Tibial nerve (tissue), 4 donors: ENCODE measurements around the gene SH3GL3. TPM values are rescaled to one million over a fixed set of nuclear protein-coding genes. Genes with fewer than 3 reads are reported as not detected.

Source experiments
- DNase-seq, 2 donors: peaks; one replicate each; pipeline ENCODE4 v3.0.0-alpha.2; 2019; ENCODE audit warnings: low spot score in 2 of 2
- H3K27ac ChIP-seq, 4 donors: fragments of 200-600 bp; sonication (generic) in 3 of 4; one replicate each; pipeline ENCODE4 v1.5.1; 2017 to 2019; ENCODE audit warnings: mild to moderate bottlenecking in 1 of 4
- H3K27me3 ChIP-seq, 2 donors: fragments of 200-600 bp; sonication (generic) in 1 of 2; one replicate each; pipeline versions ENCODE4 v1.5.1 to v1.6.0; 2017 to 2019
- H3K36me3 ChIP-seq, 3 donors: fragments of 200-600 bp; sonication (generic); one replicate each; pipeline ENCODE4 v1.5.1; 2018 to 2019
- H3K4me1 ChIP-seq, 4 donors: fragments of 200-600 bp; sonication (generic) in 3 of 4; one replicate each; pipeline ENCODE4 v1.5.1; 2017 to 2019
- H3K4me3 ChIP-seq, 4 donors: fragments of 200-600 bp; sonication (generic) in 3 of 4; one replicate each; pipeline ENCODE4 v1.5.1; 2017 to 2019; ENCODE audit warnings: mild to moderate bottlenecking in 1 of 4, moderate library complexity in 1 of 4
- H3K9me3 ChIP-seq, 4 donors: fragments of 200-600 bp; sonication (generic) in 3 of 4; one replicate each; pipeline ENCODE4 v1.5.1; 2017 to 2019
- EP300 ChIP-seq, 2 donors: sonication (generic); formaldehyde crosslinking; IDR thresholded peaks; one replicate each; pipeline ENCODE4 v1.6.1; 2017; ENCODE audit warnings: antibody characterized with exemption in 2 of 2, mild to moderate bottlenecking in 1 of 2
- POLR2A ChIP-seq, 2 donors: fragments of 450-650 bp; IDR thresholded peaks; one replicate each; pipeline ENCODE4 v1.6.1; 2017; ENCODE audit warnings: antibody characterized with exemption in 2 of 2, mild to moderate bottlenecking in 2 of 2, moderate library complexity in 2 of 2
- WGBS, 2 donors: methylation state at CpG; one replicate each; pipeline ENCODE4 v1.1.5; 2018; 5-methylcytosine and 5-hydroxymethylcytosine counted together
- total RNA-seq, 4 donors: library from RNA; depleted of rRNA; stranded (reverse); fragments of >200 nt; gene quantifications; one replicate each; pipeline ENCODE4 v1.1.0, GENCODE V29; 2016
- TF ChIP-seq, protein P1 (sequence below), 5 experiments: fragments of 200-600 bp in 3 of 5; fragments of 450-650 bp in 2 of 5; sonication (generic) in 3 of 5; IDR thresholded peaks; one replicate each; pipeline ENCODE4 v1.5.1; 2016 to 2019; ENCODE audit warnings: antibody characterized with exemption in 5 of 5, mild to moderate bottlenecking in 3 of 5, moderate library complexity in 2 of 5

SH3GL3 gene
- total RNA-seq, 4 donors from 2014 or later: 1.5 to 3.7 (median 3.1) TPM; not detected in 1

DNA sequence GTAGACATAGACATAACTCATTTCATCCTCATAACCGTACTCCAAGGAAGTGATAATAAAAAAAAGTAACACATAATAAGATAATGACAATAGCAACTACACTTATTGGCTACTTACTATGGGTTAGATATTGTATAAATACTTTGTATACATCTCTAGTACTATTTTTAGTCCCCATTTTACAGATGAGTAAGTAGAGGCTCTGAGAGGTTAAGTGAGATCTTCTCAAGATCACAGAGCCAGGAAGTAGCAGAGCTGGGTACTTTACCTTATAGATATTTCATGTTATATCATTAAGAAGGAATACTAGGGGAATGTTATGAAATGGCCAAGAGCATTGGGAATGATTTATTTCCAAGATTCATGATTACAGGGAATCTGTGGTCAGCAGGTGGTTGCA lies 157.4 kb downstream of the SH3GL3 start:
- no peaks in the 10 kb centered on the region for H3K27me3 ChIP-seq
- DNase-seq: no peak
- peaks cover 0 to 12% (median 2%) of the 10 kb centered on the region in 4 donors for H3K9me3 ChIP-seq
- H3K36me3 ChIP-seq: no peaks in the 10 kb centered on the region
- H3K27ac ChIP-seq: peak overlapping the region in 1 of 4 donors; percentile 44
- peaks cover 0 to 12% (median 0%) of the 10 kb centered on the region in 4 donors for H3K4me1 ChIP-seq
- no peak for TF ChIP-seq POLR2A (IDR thresholded peaks at IDR 0.05)
- no peak for TF ChIP-seq EP300 (IDR thresholded peaks at IDR 0.05)
- TF ChIP-seq, protein P1, sequence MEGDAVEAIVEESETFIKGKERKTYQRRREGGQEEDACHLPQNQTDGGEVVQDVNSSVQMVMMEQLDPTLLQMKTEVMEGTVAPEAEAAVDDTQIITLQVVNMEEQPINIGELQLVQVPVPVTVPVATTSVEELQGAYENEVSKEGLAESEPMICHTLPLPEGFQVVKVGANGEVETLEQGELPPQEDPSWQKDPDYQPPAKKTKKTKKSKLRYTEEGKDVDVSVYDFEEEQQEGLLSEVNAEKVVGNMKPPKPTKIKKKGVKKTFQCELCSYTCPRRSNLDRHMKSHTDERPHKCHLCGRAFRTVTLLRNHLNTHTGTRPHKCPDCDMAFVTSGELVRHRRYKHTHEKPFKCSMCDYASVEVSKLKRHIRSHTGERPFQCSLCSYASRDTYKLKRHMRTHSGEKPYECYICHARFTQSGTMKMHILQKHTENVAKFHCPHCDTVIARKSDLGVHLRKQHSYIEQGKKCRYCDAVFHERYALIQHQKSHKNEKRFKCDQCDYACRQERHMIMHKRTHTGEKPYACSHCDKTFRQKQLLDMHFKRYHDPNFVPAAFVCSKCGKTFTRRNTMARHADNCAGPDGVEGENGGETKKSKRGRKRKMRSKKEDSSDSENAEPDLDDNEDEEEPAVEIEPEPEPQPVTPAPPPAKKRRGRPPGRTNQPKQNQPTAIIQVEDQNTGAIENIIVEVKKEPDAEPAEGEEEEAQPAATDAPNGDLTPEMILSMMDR (IDR thresholded peaks at IDR 0.05): no peak
- H3K4me3 ChIP-seq: no peak overlapping the region
- 91 to 95% methylated on average over 1 of the region's 1 CpG for WGBS, 2 donors

DNA sequence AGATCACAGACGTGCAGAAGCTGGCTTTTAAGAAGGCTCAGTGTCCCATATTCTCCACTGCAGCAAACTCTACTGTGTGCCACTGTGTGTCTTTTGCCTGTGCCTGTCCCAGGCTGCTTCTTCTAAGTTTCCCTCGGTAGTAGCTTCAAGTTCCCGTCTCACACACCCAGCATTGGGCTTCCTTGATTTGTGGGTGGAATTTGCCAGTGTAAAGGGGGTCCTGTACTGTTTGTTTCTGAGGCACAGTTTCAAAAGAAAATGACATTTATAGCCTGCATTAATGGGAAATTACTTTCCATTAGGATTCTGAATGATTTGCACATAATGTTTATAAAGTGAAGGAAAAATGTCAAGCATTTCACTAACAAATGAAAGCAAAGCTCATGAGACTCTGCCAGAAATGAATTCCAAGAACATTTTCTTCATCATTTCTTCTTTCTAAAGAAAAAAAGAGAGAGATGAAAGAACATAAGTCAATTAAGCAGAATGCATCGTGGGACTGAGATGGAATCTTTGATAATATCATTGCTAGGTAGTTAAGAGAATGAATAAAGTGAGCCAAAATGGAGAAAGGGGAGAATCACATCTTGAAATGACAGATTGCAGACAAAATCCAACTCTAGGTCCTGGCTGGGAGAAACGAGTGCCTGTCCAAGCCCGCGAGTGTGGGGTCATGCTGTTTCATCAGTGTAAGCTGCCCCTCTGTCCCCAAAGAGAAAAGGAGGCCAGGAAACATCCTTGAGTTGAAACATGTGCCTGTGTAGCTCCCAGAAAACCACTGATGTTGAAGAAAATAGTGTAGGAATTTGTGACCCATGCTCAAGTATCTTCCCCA lies 158.2 kb downstream of the SH3GL3 start:
- Histone ChIP-seq H3K4me3 (no peak overlapping the region), H3K27me3 (no peaks in the 10 kb centered on the region), H3K9me3 (peaks cover 0 to 10% (median 0%) of the 10 kb centered on the region in 4 donors), H3K4me1 (peaks cover 0 to 12% (median 0%) of the 10 kb centered on the region in 4 donors), H3K27ac (peak overlapping the region in 1 of 4 donors; percentile 44), H3K36me3 (no peaks in the 10 kb centered on the region)
- TF ChIP-seq EP300 (IDR thresholded peaks at IDR 0.05) (peak in 1 of 2 donors; percentile 36), POLR2A (IDR thresholded peaks at IDR 0.05) (no peak)
- TF ChIP-seq, protein P1 (IDR thresholded peaks at IDR 0.05): no peak
- WGBS, 2 donors: 14 to 29% methylated on average over 7 of the region's 7 CpGs
- DNase-seq: peak; percentile 18 to 60

DNA sequence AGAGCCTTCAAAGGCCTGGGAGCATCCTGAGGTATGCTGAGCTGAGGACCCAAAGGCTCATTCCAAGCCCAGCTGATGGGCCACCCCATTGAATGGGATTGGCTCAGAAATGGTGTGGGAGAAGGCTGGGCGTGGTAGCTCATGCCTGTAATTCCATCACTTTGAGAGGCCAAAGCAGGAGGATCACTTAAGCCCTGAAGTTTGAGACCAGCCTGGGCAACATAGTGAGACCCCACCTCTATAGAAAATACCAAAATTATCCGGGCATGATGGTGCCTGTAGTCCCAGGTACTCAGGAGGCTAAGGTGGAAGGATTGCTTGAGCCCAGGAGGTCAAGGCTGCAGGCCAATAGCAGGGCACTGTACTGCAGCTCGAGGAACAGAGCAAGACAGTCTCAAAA lies 163.0 kb downstream of the SH3GL3 start:
- Histone ChIP-seq H3K4me1 (peaks cover 0 to 20% (median 0%) of the 10 kb centered on the region in 4 donors), H3K27me3 (no peaks in the 10 kb centered on the region), H3K9me3 (no peaks in the 10 kb centered on the region), H3K27ac (no peak overlapping the region), H3K4me3 (no peak overlapping the region), H3K36me3 (no peaks in the 10 kb centered on the region)
- TF ChIP-seq, protein P1 (IDR thresholded peaks at IDR 0.05): no peak
- TF ChIP-seq EP300 (IDR thresholded peaks at IDR 0.05): no peak
- no peak for TF ChIP-seq POLR2A (IDR thresholded peaks at IDR 0.05)
- DNase-seq: no peak
- 88 to 96% methylated on average over 3 of the region's 3 CpGs for WGBS, 2 donors

DNA sequence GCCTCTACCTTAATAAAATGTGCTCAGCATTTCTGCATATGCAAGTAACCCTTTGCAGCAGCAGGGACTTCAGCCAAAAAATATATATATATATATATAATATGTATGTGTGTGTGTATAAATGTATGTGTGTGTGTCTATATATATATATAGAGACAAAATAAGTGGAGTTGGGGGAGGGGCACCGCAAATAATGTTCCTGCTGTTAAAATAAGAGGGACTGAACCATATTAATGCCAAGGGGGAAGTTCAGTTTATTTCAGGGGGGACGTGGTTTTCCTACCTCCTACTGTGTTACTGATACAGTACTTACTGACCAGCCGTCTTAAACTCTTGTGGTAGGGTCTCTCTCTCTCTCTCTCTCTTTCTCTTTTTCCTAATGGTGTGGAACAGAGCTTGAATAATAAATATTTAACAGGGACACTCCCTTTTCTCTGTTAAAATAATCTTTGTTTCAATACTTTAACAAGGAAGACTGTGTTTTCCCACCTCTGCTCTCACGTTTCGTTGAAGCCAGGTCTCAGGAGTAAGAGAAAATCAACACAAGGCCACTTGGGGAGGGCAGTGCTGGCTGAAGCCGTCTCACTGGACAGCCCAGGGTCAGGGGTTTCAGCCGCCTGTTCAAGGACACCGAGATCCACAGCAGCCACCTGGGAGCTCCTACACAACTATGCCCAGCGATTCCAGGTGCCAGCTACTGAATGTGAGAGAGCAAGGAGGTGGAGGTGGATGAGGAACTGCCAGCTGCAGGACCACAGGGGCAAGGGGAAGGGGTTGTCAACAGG lies 164.0 kb downstream of the SH3GL3 start:
- no peak for DNase-seq
- WGBS, 2 donors: 71 to 81% methylated on average over 9 of the region's 9 CpGs
- Histone ChIP-seq H3K27ac (no peak overlapping the region), H3K27me3 (no peaks in the 10 kb centered on the region), H3K36me3 (no peaks in the 10 kb centered on the region), H3K9me3 (no peaks in the 10 kb centered on the region), H3K4me1 (peaks cover 0 to 15% (median 0%) of the 10 kb centered on the region in 4 donors), H3K4me3 (no peak overlapping the region)
- no peak for TF ChIP-seq EP300 (IDR thresholded peaks at IDR 0.05)
- no peak for TF ChIP-seq POLR2A (IDR thresholded peaks at IDR 0.05)
- TF ChIP-seq, protein P1 (IDR thresholded peaks at IDR 0.05): no peak
